Trophoblast cell (in vitro differentiated cells and primary cell): Measurements from ENCODE around the gene SIK2.

Source experiments
- DNase-seq, 2 donors: peaks; one replicate each; pipeline ENCODE4 v3.0.0-alpha.2; 2016
- H2AFZ ChIP-seq: 2 replicates; pipeline ENCODE4 v1.6.1; 2013; ENCODE audit warnings: low read length, moderate library complexity, mild to moderate bottlenecking; ENCODE audit not compliant: insufficient read depth, poor library complexity
- H2AK5ac ChIP-seq: 2 replicates; pipeline ENCODE4 v1.6.1; 2013; ENCODE audit warnings: mild to moderate bottlenecking, low read length
- H2BK120ac ChIP-seq: 2 replicates; pipeline ENCODE4 v1.6.1; 2013; ENCODE audit warnings: low read length, mild to moderate bottlenecking, moderate library complexity; ENCODE audit not compliant: insufficient read depth, poor library complexity
- H2BK12ac ChIP-seq: 2 replicates; pipeline ENCODE4 v1.6.1; 2013; ENCODE audit warnings: mild to moderate bottlenecking, low read length, moderate library complexity
- H2BK5ac ChIP-seq: 2 replicates; pipeline ENCODE4 v1.6.1; 2013; ENCODE audit warnings: low read length, low read depth, moderate library complexity, mild to moderate bottlenecking; ENCODE audit not compliant: poor library complexity
- H3K14ac ChIP-seq: 2 replicates; pipeline ENCODE4 v1.6.1; 2013; ENCODE audit warnings: mild to moderate bottlenecking, low read length
- H3K18ac ChIP-seq: 2 replicates; pipeline ENCODE4 v1.6.1; 2013; ENCODE audit warnings: mild to moderate bottlenecking, low read length
- H3K23ac ChIP-seq: 2 replicates; pipeline ENCODE4 v1.6.1; 2013; ENCODE audit warnings: low read length
- H3K27ac ChIP-seq: 2 replicates; pipeline ENCODE4 v1.5.1; 2013; ENCODE audit warnings: low read depth, mild to moderate bottlenecking, inconsistent platforms, low read length, moderate library complexity
- H3K27me3 ChIP-seq: 2 replicates; pipeline ENCODE4 v1.6.1; 2013; ENCODE audit warnings: inconsistent platforms, mild to moderate bottlenecking, low read length, moderate library complexity; ENCODE audit not compliant: insufficient read depth
- H3K36me3 ChIP-seq, 2 experiments: 1 replicate in 1 of 2; 2 replicates in 1 of 2; pipeline ENCODE4 v1.6.1; 2013; ENCODE audit warnings: low read length in 2 of 2, mild to moderate bottlenecking in 2 of 2, moderate library complexity in 1 of 2; ENCODE audit not compliant: insufficient read depth in 2 of 2, control insufficient read depth in 1 of 2
- H3K4ac ChIP-seq: 2 replicates; pipeline ENCODE4 v1.6.1; 2013; ENCODE audit warnings: low read depth, mild to moderate bottlenecking, low read length, moderate library complexity
- H3K4me1 ChIP-seq, 2 experiments: 1 replicate in 1 of 2; 2 replicates in 1 of 2; pipeline ENCODE4 v1.6.1; 2013; ENCODE audit warnings: low read length in 2 of 2, mild to moderate bottlenecking in 2 of 2, moderate library complexity in 1 of 2; ENCODE audit not compliant: insufficient read depth in 2 of 2, control insufficient read depth in 1 of 2
- H3K4me2 ChIP-seq: 2 replicates; pipeline ENCODE4 v1.6.1; 2013; ENCODE audit warnings: inconsistent platforms, mild to moderate bottlenecking, low read length, moderate library complexity
- H3K4me3 ChIP-seq: 2 replicates; pipeline ENCODE4 v1.5.1; 2013; ENCODE audit warnings: mild to moderate bottlenecking, low read depth, low read length, inconsistent platforms
- H3K79me1 ChIP-seq: one replicate; pipeline ENCODE4 v1.6.1; 2013; ENCODE audit warnings: low read length
- H3K79me2 ChIP-seq: 2 replicates; pipeline ENCODE4 v1.6.1; 2013; ENCODE audit warnings: low read length, mild to moderate bottlenecking; ENCODE audit not compliant: control insufficient read depth, insufficient read depth, poor library complexity
- H3K9ac ChIP-seq: 2 replicates; pipeline ENCODE4 v1.6.1; 2013; ENCODE audit warnings: mild to moderate bottlenecking, low read length
- H3K9me3 ChIP-seq: 2 replicates; pipeline ENCODE4 v1.6.1; 2013; ENCODE audit warnings: low read depth, mild to moderate bottlenecking, control low read depth, inconsistent platforms, low read length; ENCODE audit not compliant: insufficient read depth
- H4K12ac ChIP-seq: 2 replicates; pipeline ENCODE4 v1.6.1; 2013; ENCODE audit warnings: low read depth, mild to moderate bottlenecking, low read length, moderate library complexity
- H4K8ac ChIP-seq: 2 replicates; pipeline ENCODE4 v1.6.1; 2013; ENCODE audit warnings: low read depth, mild to moderate bottlenecking, low read length, moderate library complexity
- H4K91ac ChIP-seq: one replicate; pipeline ENCODE4 v1.6.1; 2013; ENCODE audit warnings: low read depth, mild to moderate bottlenecking, low read length, moderate library complexity
- WGBS: extraction: QIAGEN DNeasy Blood & Tissue Kit; methylation state at CpG from one replicate; pipeline ENCODE4 v1.1.7; 2013; ENCODE audit warnings: missing lambda C conversion rate; ENCODE audit not compliant: insufficient read length, insufficient coverage; ENCODE audit errors: extremely low coverage; 5-methylcytosine and 5-hydroxymethylcytosine counted together

Gene SIK2

DNA sequence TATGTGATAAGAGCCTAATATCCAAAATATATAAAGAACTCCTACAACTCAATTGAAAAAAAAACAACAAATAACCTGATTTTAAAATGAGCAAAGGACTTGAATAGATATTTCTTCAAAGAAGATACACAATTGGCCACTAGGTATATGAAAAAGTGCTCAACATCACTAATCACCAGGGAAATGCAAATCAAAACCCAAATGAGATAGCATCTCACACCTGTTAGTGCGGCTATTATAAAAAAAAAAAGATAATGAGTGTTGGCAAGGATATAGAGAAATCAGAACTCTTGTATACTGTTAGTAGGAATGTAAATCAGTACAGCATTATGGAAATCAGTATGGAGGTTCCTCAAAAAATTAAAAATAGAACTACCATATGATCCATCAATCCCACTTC, 5.9 kb upstream of the SIK2 start:
- no peaks in the 10 kb centered on the region for H3K36me3 ChIP-seq
- no peak overlapping the region for H3K18ac ChIP-seq
- WGBS = no CpG with 5 or more reads among the region's 1 CpG
- no peak overlapping the region for H4K91ac ChIP-seq
- H2BK12ac ChIP-seq = no peak overlapping the region
- no peak overlapping the region for H2BK5ac ChIP-seq
- no peak overlapping the region for H3K4me2 ChIP-seq
- no peak overlapping the region for H3K23ac ChIP-seq
- no peaks in the 10 kb centered on the region for H3K4me1 ChIP-seq
- no peak for DNase-seq
- H2AK5ac ChIP-seq = no peak overlapping the region
- H3K4me3 ChIP-seq = no peak overlapping the region
- no peak overlapping the region for H3K27ac ChIP-seq
- H3K27me3 ChIP-seq = no peaks in the 10 kb centered on the region
- no peak overlapping the region for H4K12ac ChIP-seq
- H3K79me1 ChIP-seq = no peaks in the 10 kb centered on the region
- no peaks in the 10 kb centered on the region for H3K79me2 ChIP-seq
- no peak overlapping the region for H2BK120ac ChIP-seq
- H2AFZ ChIP-seq = no peak overlapping the region
- no peak overlapping the region for H4K8ac ChIP-seq
- no peak overlapping the region for H3K4ac ChIP-seq
- no peak overlapping the region for H3K14ac ChIP-seq
- H3K9ac ChIP-seq = no peak overlapping the region
- no peaks in the 10 kb centered on the region for H3K9me3 ChIP-seq

DNA sequence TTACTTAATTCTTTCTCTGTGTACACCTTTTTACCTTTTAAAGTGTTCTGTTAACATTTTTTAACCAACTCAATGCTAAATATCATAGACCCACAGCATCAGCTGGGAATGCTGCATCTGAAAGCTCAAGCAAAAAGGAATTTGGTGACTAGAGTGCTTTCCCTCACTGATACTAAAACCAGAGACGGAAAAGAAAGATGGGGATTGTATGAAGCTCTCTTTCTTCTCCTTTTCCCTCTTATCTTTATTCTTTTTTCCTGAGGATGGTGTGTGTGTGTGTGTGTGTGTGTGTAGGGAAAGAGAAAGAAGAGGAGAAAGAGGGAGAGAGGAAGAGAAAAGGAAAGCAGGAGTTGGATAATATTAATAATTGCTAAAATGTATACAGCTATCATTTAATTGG, 4.1 kb upstream of the SIK2 start:
- Histone ChIP-seq H3K9me3 (no peaks in the 10 kb centered on the region), H3K36me3 (no peaks in the 10 kb centered on the region), H3K14ac (no peak overlapping the region), H4K91ac (no peak overlapping the region), H3K79me2 (peaks cover 6% of the 10 kb centered on the region), H2BK5ac (no peak overlapping the region), H3K27ac (no peak overlapping the region), H2BK120ac (no peak overlapping the region), H4K8ac (no peak overlapping the region), H3K23ac (no peak overlapping the region), H2AFZ (no peak overlapping the region), H3K9ac (no peak overlapping the region), H3K4me3 (no peak overlapping the region), H4K12ac (no peak overlapping the region), H2AK5ac (no peak overlapping the region), H3K4me1 (peaks cover 0 to under 1% of the 10 kb centered on the region in 2 experiments), H3K18ac (no peak overlapping the region), H2BK12ac (no peak overlapping the region), H3K4ac (no peak overlapping the region), H3K79me1 (peaks cover 8% of the 10 kb centered on the region), H3K4me2 (no peak overlapping the region), H3K27me3 (no peaks in the 10 kb centered on the region)
- WGBS = no CpG with 5 or more reads among the region's 1 CpG
- no peak for DNase-seq

DNA sequence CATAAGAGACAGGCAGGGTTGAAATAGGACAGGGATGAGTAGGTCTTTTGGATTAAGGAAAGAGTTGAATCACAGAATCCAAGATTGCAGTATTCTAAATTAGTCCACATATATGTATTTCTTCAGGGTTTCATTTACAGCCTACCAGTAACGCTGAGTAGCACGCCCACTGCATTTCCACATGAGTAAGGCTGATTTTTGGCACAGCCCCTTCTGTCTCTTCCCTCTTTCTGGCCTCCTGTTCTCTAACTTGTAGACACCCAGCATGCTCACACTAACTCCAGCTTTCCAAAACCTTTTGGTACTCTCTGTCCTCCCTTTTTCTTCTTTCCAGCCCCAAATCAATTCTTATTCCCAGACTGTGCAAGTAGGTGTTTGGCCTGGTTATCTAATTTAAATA, 3.7 kb upstream of the SIK2 start:
- no peaks in the 10 kb centered on the region for H3K36me3 ChIP-seq
- no peak overlapping the region for H3K4ac ChIP-seq

DNA sequence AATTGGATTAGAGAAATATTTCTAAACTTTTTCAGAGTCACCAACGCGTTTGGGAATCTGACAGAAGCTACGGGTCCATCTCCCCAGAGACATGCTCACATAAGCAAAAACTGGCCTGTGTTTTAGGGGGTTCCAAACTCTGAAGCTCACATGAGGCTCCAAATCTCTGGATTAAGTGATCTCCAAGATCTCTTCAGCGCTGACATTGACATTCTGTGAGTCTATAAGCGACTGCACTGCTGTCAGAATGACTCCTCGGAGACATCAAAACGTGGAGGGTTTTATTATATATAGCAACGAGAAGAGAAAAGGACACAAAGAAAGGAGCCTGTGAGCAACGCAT, 642 bp upstream of the SIK2 start:
- Histone ChIP-seq H3K36me3 (no peaks in the 10 kb centered on the region), H3K23ac (no peak overlapping the region), H2BK120ac (no peak overlapping the region), H4K8ac (peak overlapping the region; percentile 28), H3K4me3 (peak overlapping the region; percentile 30), H3K14ac (no peak overlapping the region), H3K4me2 (peak overlapping the region; percentile 82), H2BK5ac (no peak overlapping the region), H3K9me3 (no peaks in the 10 kb centered on the region), H3K27me3 (no peaks in the 10 kb centered on the region), H4K12ac (no peak overlapping the region), H4K91ac (no peak overlapping the region), H3K9ac (no peak overlapping the region), H2AFZ (peak overlapping the region; percentile 55), H3K79me2 (peaks cover 6% of the 10 kb centered on the region), H2AK5ac (no peak overlapping the region), H2BK12ac (no peak overlapping the region), H3K18ac (no peak overlapping the region), H3K27ac (no peak overlapping the region), H3K4ac (no peak overlapping the region), H3K4me1 (peaks cover 0 to 4% of the 10 kb centered on the region in 2 experiments), H3K79me1 (peaks cover 9% of the 10 kb centered on the region)
- no CpG with 5 or more reads among the region's 9 CpGs for WGBS
- DNase-seq = no peak

More for the DNA sequence above, 3.7 kb upstream of the SIK2 start:
- H4K8ac ChIP-seq = no peak overlapping the region
- WGBS = no CpG with 5 or more reads among the region's 2 CpGs
- H2BK5ac ChIP-seq = no peak overlapping the region
- H4K12ac ChIP-seq = no peak overlapping the region
- peaks cover 9% of the 10 kb centered on the region for H3K79me1 ChIP-seq
- no peak overlapping the region for H2AK5ac ChIP-seq
- H4K91ac ChIP-seq = no peak overlapping the region
- no peak for DNase-seq
- H3K27ac ChIP-seq = no peak overlapping the region
- no peak overlapping the region for H3K4me3 ChIP-seq
- no peak overlapping the region for H3K18ac ChIP-seq
- peaks cover 6% of the 10 kb centered on the region for H3K79me2 ChIP-seq
- H2AFZ ChIP-seq = no peak overlapping the region
- H3K4me2 ChIP-seq = no peak overlapping the region
- H3K9me3 ChIP-seq = no peaks in the 10 kb centered on the region
- no peak overlapping the region for H3K9ac ChIP-seq
- H3K23ac ChIP-seq = no peak overlapping the region
- no peak overlapping the region for H2BK12ac ChIP-seq
- no peak overlapping the region for H2BK120ac ChIP-seq
- no peaks in the 10 kb centered on the region for H3K27me3 ChIP-seq
- no peak overlapping the region for H3K14ac ChIP-seq
- peaks cover 0 to 4% of the 10 kb centered on the region in 2 experiments for H3K4me1 ChIP-seq
